ENCODE results near the gene POLK. TPM values are rescaled to one million over a fixed set of nuclear protein-coding genes. Genes with fewer than 3 reads are reported as not detected.

POLK gene
- polyA plus RNA-seq, 1 of the 3 experiments (the other 2 are of a cell fraction) = 5.5 TPM

DNA sequence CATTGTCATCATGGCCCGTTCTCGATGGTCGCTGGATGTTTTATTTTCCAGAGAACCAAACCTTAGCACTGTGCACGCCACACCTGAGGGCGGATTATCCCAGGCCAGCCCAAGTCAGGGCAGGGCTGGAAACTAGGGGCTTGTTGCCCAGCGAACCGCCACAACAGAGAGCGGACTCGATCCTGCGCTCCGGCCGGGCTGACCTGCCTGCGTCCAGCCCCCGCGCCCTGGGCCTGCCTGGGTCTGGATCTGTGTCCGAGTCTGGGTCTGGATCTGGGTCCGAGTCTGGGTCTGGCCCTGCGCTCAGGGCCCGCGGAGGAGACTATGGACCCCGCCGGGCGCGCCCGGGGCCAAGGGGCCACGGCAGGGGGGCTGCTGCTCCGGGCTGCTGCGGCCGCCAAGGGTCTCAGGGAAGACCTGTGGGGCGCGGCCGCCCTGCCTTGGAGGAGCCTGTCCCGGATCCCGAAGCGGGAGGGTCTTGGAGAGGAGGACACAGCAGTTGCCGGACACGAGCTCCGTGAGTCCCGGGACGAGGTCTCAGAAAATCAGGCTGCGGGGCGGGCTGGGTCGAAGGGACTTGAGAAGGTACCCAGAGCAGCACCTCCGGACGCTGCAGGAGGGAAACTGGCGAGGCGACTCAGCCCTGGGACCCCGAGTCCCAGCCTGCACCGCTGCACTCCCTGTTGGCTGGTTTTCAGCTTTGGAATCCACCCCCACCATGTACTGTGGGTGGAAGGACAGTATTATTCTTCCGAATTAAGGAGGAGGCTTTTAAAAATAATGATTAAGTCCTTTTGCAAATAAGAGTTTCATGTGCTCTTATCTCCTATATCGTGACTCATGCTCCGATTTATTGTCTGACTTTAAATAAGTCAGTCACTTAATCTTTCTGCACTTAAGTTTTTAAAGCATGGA, 99.9 kb downstream of the POLK start, which contains the start of gene ANKDD1B:
Gene ANKDD1B, plus strand, starts transcription at position 143 of the 915 bp plus-strand sequence. Its CDS starts 182 bp downstream, at position 325.
- Histone ChIP-seq H3K4me1 (ENCODE audit: control insufficient read depth in 1 of 2, insufficient read depth in 2 of 2, low read depth in 1 of 2, low read length in 1 of 2) (peaks cover 0 to 2% of the 10 kb centered on the region in 2 experiments; a peak in 1 of 4 replicates), H3K27ac (ENCODE audit: low read depth in 2 of 2, low read length in 1 of 2) (no peak within 1 kb of the TSS; a peak in 1 of 4 replicates), H3K79me2 (ENCODE audit: insufficient read depth) (no peaks in the 10 kb centered on the region), H4K20me1 (ENCODE audit: insufficient read depth) (no peaks in the 10 kb centered on the region), H3K27me3 (ENCODE audit: insufficient read depth) (no peaks in the 10 kb centered on the region), H3K9ac (no peak within 1 kb of the TSS), H3K4me3 (ENCODE audit: low read depth in 2 of 2, low read length in 1 of 2) (no peak within 1 kb of the TSS), H3K4me2 (no peak within 1 kb of the TSS), H3K9me2 (no peaks in the 10 kb centered on the region), H2AFZ (ENCODE audit: low read depth) (no peak within 1 kb of the TSS), H3K36me3 (replicated peaks in 1 of 2; ENCODE audit: control insufficient read depth in 1 of 2, insufficient read depth in 2 of 2, low read length in 1 of 2) (peaks cover 2 to 4% of the 10 kb centered on the region in 2 experiments), H3K9me3 (no peaks in the 10 kb centered on the region), H3F3A (replicated peaks; ENCODE audit: insufficient read depth) (no peaks in the 10 kb centered on the region)
- ChIA-PET POLR2A (no interaction called here), CTCF (no interaction called here)
- WGBS (ENCODE audit: low lambda C conversion rate) = 86% methylated on average over 29 of the region's 52 CpGs
- DNase-seq = peak; percentile 23
- TF ChIP-seq YY1 (IDR thresholded peaks at IDR 0.05; ENCODE audit: low read depth) (no peak), TCF12 (IDR thresholded peaks at IDR 0.05) (no peak), JUND (IDR thresholded peaks at IDR 0.05) (no peak), GATA2 (CRISPR knock-in tag; IDR thresholded peaks at IDR 0.05) (no peak), ELF1 (IDR thresholded peaks at IDR 0.05) (no peak), SMC3 (IDR thresholded peaks at IDR 0.05; ENCODE audit: low read depth, low read length) (no peak), RXRA (IDR thresholded peaks at IDR 0.05; ENCODE audit: borderline replicate concordance, low read depth) (no peak), NRF1 (IDR thresholded peaks at IDR 0.05; ENCODE audit: low read depth, low read length) (no peak)
- TF ChIP-seq, protein P1, sequence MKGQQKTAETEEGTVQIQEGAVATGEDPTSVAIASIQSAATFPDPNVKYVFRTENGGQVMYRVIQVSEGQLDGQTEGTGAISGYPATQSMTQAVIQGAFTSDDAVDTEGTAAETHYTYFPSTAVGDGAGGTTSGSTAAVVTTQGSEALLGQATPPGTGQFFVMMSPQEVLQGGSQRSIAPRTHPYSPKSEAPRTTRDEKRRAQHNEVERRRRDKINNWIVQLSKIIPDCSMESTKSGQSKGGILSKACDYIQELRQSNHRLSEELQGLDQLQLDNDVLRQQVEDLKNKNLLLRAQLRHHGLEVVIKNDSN (IDR thresholded peaks at IDR 0.05; ENCODE audit: borderline replicate concordance, low read depth) = no peak
- TF ChIP-seq, protein P2, sequence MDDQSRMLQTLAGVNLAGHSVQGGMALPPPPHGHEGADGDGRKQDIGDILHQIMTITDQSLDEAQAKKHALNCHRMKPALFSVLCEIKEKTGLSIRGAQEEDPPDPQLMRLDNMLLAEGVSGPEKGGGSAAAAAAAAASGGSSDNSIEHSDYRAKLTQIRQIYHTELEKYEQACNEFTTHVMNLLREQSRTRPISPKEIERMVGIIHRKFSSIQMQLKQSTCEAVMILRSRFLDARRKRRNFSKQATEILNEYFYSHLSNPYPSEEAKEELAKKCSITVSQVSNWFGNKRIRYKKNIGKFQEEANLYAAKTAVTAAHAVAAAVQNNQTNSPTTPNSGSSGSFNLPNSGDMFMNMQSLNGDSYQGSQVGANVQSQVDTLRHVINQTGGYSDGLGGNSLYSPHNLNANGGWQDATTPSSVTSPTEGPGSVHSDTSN (IDR thresholded peaks at IDR 0.05) = no peak
- TF ChIP-seq, protein P3, sequence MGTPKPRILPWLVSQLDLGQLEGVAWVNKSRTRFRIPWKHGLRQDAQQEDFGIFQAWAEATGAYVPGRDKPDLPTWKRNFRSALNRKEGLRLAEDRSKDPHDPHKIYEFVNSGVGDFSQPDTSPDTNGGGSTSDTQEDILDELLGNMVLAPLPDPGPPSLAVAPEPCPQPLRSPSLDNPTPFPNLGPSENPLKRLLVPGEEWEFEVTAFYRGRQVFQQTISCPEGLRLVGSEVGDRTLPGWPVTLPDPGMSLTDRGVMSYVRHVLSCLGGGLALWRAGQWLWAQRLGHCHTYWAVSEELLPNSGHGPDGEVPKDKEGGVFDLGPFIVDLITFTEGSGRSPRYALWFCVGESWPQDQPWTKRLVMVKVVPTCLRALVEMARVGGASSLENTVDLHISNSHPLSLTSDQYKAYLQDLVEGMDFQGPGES (IDR thresholded peaks at IDR 0.05; ENCODE audit: low read depth, low read length) = no peak
- TF ChIP-seq, protein P4, sequence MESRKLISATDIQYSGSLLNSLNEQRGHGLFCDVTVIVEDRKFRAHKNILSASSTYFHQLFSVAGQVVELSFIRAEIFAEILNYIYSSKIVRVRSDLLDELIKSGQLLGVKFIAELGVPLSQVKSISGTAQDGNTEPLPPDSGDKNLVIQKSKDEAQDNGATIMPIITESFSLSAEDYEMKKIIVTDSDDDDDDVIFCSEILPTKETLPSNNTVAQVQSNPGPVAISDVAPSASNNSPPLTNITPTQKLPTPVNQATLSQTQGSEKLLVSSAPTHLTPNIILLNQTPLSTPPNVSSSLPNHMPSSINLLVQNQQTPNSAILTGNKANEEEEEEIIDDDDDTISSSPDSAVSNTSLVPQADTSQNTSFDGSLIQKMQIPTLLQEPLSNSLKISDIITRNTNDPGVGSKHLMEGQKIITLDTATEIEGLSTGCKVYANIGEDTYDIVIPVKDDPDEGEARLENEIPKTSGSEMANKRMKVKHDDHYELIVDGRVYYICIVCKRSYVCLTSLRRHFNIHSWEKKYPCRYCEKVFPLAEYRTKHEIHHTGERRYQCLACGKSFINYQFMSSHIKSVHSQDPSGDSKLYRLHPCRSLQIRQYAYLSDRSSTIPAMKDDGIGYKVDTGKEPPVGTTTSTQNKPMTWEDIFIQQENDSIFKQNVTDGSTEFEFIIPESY (IDR thresholded peaks at IDR 0.05; ENCODE audit: borderline replicate concordance, low read depth) = no peak
